Liver (tissue), 9 donors: ENCODE measurements around the gene SEPHS1. TPM values are rescaled to one million over a fixed set of nuclear protein-coding genes. Genes with fewer than 3 reads are reported as not detected.

Source experiments
- DNase-seq: peaks from one replicate; pipeline ENCODE4 v3.0.0-alpha.2; 2017; ENCODE audit warnings: low spot score
- H3K27ac ChIP-seq, 2 donors: one replicate each; pipeline ENCODE4 v1.7.0; 2013; ENCODE audit warnings: inconsistent platforms in 2 of 2, low read length in 2 of 2, control low read depth in 1 of 2, low read depth in 1 of 2, mild to moderate bottlenecking in 1 of 2
- H3K27me3 ChIP-seq, 4 donors: one replicate each; pipeline versions ENCODE4 v1.6.1 to v1.7.0; 2013; ENCODE audit warnings: low read length in 3 of 4, inconsistent platforms in 1 of 4, mild to moderate bottlenecking in 1 of 4, moderate library complexity in 1 of 4; ENCODE audit not compliant: control insufficient read depth in 4 of 4, insufficient read depth in 4 of 4
- H3K36me3 ChIP-seq, 4 donors: one replicate each; pipeline versions ENCODE4 v1.6.1 to v1.7.0; 2013; ENCODE audit warnings: low read length in 3 of 4, mild to moderate bottlenecking in 3 of 4, low read depth in 1 of 4, moderate library complexity in 1 of 4; ENCODE audit not compliant: control insufficient read depth in 4 of 4, insufficient read depth in 3 of 4
- H3K4me1 ChIP-seq, 4 donors: one replicate each; pipeline versions ENCODE4 v1.6.1 to v1.7.0; 2013; ENCODE audit warnings: low read length in 3 of 4, mild to moderate bottlenecking in 3 of 4, moderate library complexity in 1 of 4; ENCODE audit not compliant: control insufficient read depth in 4 of 4, insufficient read depth in 4 of 4
- H3K4me3 ChIP-seq, 3 donors: one replicate each; pipeline versions ENCODE4 v1.6.1 to v1.7.0; 2013; ENCODE audit warnings: low read length in 3 of 3, control low read depth in 1 of 3, low read depth in 1 of 3, mild to moderate bottlenecking in 1 of 3
- H3K9ac ChIP-seq, 2 donors: one replicate each; pipeline ENCODE4 v1.7.0; 2013; ENCODE audit warnings: low read length in 2 of 2, mild to moderate bottlenecking in 2 of 2, moderate library complexity in 2 of 2, control low read depth in 1 of 2, low read depth in 1 of 2
- H3K9me3 ChIP-seq, 4 donors: one replicate each; pipeline versions ENCODE4 v1.6.1 to v1.7.0; 2013; ENCODE audit warnings: low read length in 3 of 4; ENCODE audit not compliant: control insufficient read depth in 4 of 4
- ATF3 ChIP-seq: IDR thresholded peaks from 2 replicates; pipeline ENCODE4 v1.6.1; 2016; ENCODE audit warnings: antibody characterized with exemption
- CTCF ChIP-seq: fragments of 150-350 bp; IDR thresholded peaks from 2 replicates; pipeline ENCODE4 v1.5.1; 2017; ENCODE audit warnings: improper control_type of control experiment, low read depth, low read length; ENCODE audit not compliant: missing input control
- FOXA2 ChIP-seq: IDR thresholded peaks from 2 replicates; pipeline ENCODE4 v1.6.1; 2016; ENCODE audit warnings: antibody characterized with exemption
- GABPA ChIP-seq, 2 donors: IDR thresholded peaks in 1 of 2; conservative IDR thresholded peaks in 1 of 2; 2 replicates each; pipeline ENCODE4 v1.6.1; 2016; ENCODE audit warnings: antibody characterized with exemption in 2 of 2, mild to moderate bottlenecking in 1 of 2, moderate library complexity in 1 of 2
- HNF4A ChIP-seq, 2 donors: conservative IDR thresholded peaks; 2 replicates each; pipeline ENCODE4 v1.6.1; 2016; ENCODE audit warnings: antibody characterized with exemption in 2 of 2, mild to moderate bottlenecking in 2 of 2
- HNF4G ChIP-seq: IDR thresholded peaks from 2 replicates; pipeline ENCODE4 v1.6.1; 2016; ENCODE audit warnings: antibody characterized with exemption
- MAX ChIP-seq: IDR thresholded peaks from 2 replicates; pipeline ENCODE4 v1.6.1; 2016; ENCODE audit warnings: antibody characterized with exemption
- NR2F2 ChIP-seq: IDR thresholded peaks from 2 replicates; pipeline ENCODE4 v1.6.1; 2016; ENCODE audit warnings: antibody characterized with exemption
- RAD21 ChIP-seq, 2 donors: IDR thresholded peaks; 2 replicates each; pipeline ENCODE4 v1.6.1; 2016; ENCODE audit warnings: antibody characterized with exemption in 2 of 2, mild to moderate bottlenecking in 2 of 2
- REST ChIP-seq: IDR thresholded peaks from 2 replicates; pipeline ENCODE4 v1.6.1; 2016; ENCODE audit warnings: antibody characterized with exemption, mild to moderate bottlenecking
- RXRA ChIP-seq, 2 donors: IDR thresholded peaks; 2 replicates each; pipeline ENCODE4 v1.6.1; 2017 to 2018; ENCODE audit warnings: antibody characterized with exemption in 2 of 2, mild to moderate bottlenecking in 1 of 2
- SP1 ChIP-seq: IDR thresholded peaks from 2 replicates; pipeline ENCODE4 v1.6.1; 2018; ENCODE audit warnings: antibody characterized with exemption, mild to moderate bottlenecking
- TAF1 ChIP-seq: conservative IDR thresholded peaks from 2 replicates; pipeline ENCODE4 v1.6.1; 2016; ENCODE audit warnings: antibody characterized with exemption, mild to moderate bottlenecking
- YY1 ChIP-seq: IDR thresholded peaks from 2 replicates; pipeline ENCODE4 v1.6.1; 2016; ENCODE audit warnings: antibody characterized with exemption, mild to moderate bottlenecking
- ZBTB33 ChIP-seq: IDR thresholded peaks from 2 replicates; pipeline ENCODE4 v1.6.1; 2016; ENCODE audit warnings: antibody characterized with exemption
- WGBS: extraction: QIAGEN DNeasy Blood & Tissue Kit; methylation state at CpG from one replicate; pipeline ENCODE4 v1.1.7; 2013; 5-methylcytosine and 5-hydroxymethylcytosine counted together
- polyA plus RNA-seq, 2 donors: library from polyadenylated mRNA; stranded (reverse) in 1 of 2; unstranded in 1 of 2; fragments of 200-250 nt in 1 of 2; fragments of >200 nt in 1 of 2; fragmentation: Nextera tagmentation in 1 of 2; extraction: Ambion mirVana in 1 of 2; gene quantifications; one replicate each; pipeline versions ENCODE4 v1.2.1 to v1.2.3, GENCODE V29; 2013 to 2015
- total RNA-seq, 2 donors: library from RNA; depleted of rRNA; stranded (reverse); fragments of >200 nt; gene quantifications; one replicate each; pipeline ENCODE4 v1.2.3, GENCODE V29; 2014
- donor health status: healthy.
- donor health status: healthy.
- donor health status: healthy.
- donor health status: healthy.
- donor health status: healthy.

Gene SEPHS1
- total and polyA plus RNA-seq, 4 donors = 10.4 to 39.3 (median 28.3) TPM

GRCh38 chr10:13334556-13334955 is 13.5 kb downstream of the SEPHS1 start:
- Histone ChIP-seq H3K36me3 (peaks cover 10 to 26% (median 25%) of the 10 kb centered on the region in 4 donors), H3K4me1 (peaks cover 0 to 12% (median 2%) of the 10 kb centered on the region in 4 donors), H3K9me3 (no peaks in the 10 kb centered on the region), H3K9ac (no peak overlapping the region), H3K4me3 (no peak overlapping the region), H3K27me3 (no peaks in the 10 kb centered on the region), H3K27ac (no peak overlapping the region)
- TF ChIP-seq TAF1 (no peak), CTCF (no peak), MAX (no peak), HNF4A (conservative IDR thresholded peaks at IDR 0.05) (no peak), ATF3 (no peak), REST (no peak), HNF4G (no peak), RXRA (IDR thresholded peaks at IDR 0.05) (no peak), RAD21 (IDR thresholded peaks at IDR 0.05) (no peak), YY1 (no peak), FOXA2 (no peak), ZBTB33 (no peak), GABPA (IDR thresholded peaks at IDR 0.05 in 1 of 2, conservative IDR thresholded peaks at IDR 0.05 in 1 of 2) (no peak), NR2F2 (no peak)
- 98% methylated on average over 2 of the region's 2 CpGs for WGBS
- DNase-seq = no peak

- peaks cover 10 to 52% (median 37%) of the 10 kb centered on the region in 4 donors for H3K36me3 ChIP-seq
- 97% methylated on average over 5 of the region's 5 CpGs for WGBS
- no peak overlapping the region for H3K9ac ChIP-seq
- H3K27me3 ChIP-seq = no peaks in the 10 kb centered on the region
- no peaks in the 10 kb centered on the region for H3K4me1 ChIP-seq
- DNase-seq = no peak
- no peak overlapping the region for H3K4me3 ChIP-seq
- no peak overlapping the region for H3K27ac ChIP-seq
- H3K9me3 ChIP-seq = no peaks in the 10 kb centered on the region
- TF ChIP-seq REST (no peak), ZBTB33 (no peak), NR2F2 (no peak), YY1 (no peak), SP1 (no peak), CTCF (no peak), TAF1 (no peak), HNF4G (no peak)
Observed at GRCh38 chr10:13331646-13332045, 16.4 kb downstream of the SEPHS1 start.
